AG20443 (cell line): Measurements from ENCODE around the gene FIBCD1.
A peak's percentile ranks its signal among the peaks of the same experiment; 100 is the strongest.

ENCODE experiments used
- DNase-seq: peaks from one replicate; pipeline ENCODE4 v3.0.0; 2012; ENCODE audit warnings: low spot score, mixed read lengths

The FIBCD1 gene

GRCh38 chr9:130858739-130859705 is 80.0 kb downstream of the FIBCD1 start:
- DNase-seq, result no peak

- peak; percentile 84 for DNase-seq
Measured at GRCh38 chr9:130857864-130858738, 80.9 kb downstream of the FIBCD1 start.

GRCh38 chr9:130856474-130856873 is 82.6 kb downstream of the FIBCD1 start:
- no peak for DNase-seq

GRCh38 chr9:130854835-130855234 is 84.2 kb downstream of the FIBCD1 start:
- no peak for DNase-seq

- DNase-seq, result no peak
Measured at GRCh38 chr9:130854092-130854491, 85.0 kb downstream of the FIBCD1 start.

GRCh38 chr9:130852801-130853200 is 86.2 kb downstream of the FIBCD1 start:
- no peak for DNase-seq
